GM12875 (cell line): ENCODE data around the gene HLA-E.
"Not testable (repeated sequence)": the region's sequence is repeated elsewhere in the genome, so short reads cannot be mapped to it uniquely, and the experiment has no call there.

ENCODE experiments used
- H3K4me3 ChIP-seq: one replicate; pipeline ENCODE4 v1.5.1; 2011; ENCODE audit warnings: low read depth, low read length, control low read depth
- TF ChIP-seq, protein P1 (sequence below): IDR thresholded peaks from 2 replicates; pipeline ENCODE4 v1.5.1; 2011; ENCODE audit warnings: low read depth, mild to moderate bottlenecking, control low read depth, inconsistent platforms, low read length, moderate library complexity, borderline replicate concordance; ENCODE audit not compliant: insufficient read depth

HLA-E gene

DNA sequence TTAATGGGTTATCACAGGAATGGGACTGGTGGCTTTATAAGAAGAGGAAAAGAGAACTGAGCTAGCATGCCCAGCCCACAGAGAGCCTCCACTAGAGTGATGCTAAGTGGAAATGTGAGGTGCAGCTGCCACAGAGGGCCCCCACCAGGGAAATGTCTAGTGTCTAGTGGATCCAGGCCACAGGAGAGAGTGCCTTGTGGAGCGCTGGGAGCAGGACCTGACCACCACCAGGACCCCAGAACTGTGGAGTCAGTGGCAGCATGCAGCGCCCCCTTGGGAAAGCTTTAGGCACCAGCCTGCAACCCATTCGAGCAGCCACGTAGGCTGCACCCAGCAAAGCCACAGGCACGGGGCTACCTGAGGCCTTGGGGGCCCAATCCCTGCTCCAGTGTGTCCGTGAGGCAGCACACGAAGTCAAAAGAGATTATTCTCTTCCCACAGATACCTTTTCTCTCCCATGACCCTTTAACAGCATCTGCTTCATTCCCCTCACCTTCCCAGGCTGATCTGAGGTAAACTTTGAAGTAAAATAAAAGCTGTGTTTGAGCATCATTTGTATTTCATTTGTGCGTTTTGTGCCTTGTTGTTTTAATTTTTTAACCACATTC, 4.4 kb downstream of the HLA-E start:
- H3K4me3 ChIP-seq = no peak overlapping the region
- TF ChIP-seq, protein P1, sequence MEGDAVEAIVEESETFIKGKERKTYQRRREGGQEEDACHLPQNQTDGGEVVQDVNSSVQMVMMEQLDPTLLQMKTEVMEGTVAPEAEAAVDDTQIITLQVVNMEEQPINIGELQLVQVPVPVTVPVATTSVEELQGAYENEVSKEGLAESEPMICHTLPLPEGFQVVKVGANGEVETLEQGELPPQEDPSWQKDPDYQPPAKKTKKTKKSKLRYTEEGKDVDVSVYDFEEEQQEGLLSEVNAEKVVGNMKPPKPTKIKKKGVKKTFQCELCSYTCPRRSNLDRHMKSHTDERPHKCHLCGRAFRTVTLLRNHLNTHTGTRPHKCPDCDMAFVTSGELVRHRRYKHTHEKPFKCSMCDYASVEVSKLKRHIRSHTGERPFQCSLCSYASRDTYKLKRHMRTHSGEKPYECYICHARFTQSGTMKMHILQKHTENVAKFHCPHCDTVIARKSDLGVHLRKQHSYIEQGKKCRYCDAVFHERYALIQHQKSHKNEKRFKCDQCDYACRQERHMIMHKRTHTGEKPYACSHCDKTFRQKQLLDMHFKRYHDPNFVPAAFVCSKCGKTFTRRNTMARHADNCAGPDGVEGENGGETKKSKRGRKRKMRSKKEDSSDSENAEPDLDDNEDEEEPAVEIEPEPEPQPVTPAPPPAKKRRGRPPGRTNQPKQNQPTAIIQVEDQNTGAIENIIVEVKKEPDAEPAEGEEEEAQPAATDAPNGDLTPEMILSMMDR = peak; percentile 52; the same call in 1 of the 2 replicates

- H3K4me3 ChIP-seq = no peak overlapping the region
- TF ChIP-seq, protein P1 = no peak
Observed at GRCh38 chr6:30494291-30494861, 5.1 kb downstream of the HLA-E start.

DNA sequence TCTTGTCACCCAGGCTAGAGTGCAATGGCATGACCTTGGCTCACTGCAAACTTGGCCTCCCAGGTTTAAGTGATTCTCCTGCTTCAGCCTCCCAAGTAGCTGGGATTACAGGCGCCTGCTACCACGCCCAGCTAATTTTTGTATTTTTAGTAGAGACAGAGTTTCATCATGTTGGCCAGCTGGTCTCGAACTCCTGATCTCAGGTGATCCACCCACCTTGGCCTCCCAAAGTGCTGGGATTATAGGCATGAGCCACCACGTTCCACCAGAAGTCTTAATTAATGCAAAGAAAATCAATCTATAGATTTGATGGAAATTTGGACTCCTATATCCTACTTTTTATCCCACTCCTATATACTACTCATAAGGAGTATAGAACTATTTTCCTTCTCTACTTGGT, 5.8 kb downstream of the HLA-E start:
- H3K4me3 ChIP-seq = not testable (repeated sequence)

GRCh38 chr6:30495993-30496392, 6.7 kb downstream of the HLA-E start:
- no peak overlapping the region for H3K4me3 ChIP-seq
- TF ChIP-seq, protein P1 = no peak

DNA sequence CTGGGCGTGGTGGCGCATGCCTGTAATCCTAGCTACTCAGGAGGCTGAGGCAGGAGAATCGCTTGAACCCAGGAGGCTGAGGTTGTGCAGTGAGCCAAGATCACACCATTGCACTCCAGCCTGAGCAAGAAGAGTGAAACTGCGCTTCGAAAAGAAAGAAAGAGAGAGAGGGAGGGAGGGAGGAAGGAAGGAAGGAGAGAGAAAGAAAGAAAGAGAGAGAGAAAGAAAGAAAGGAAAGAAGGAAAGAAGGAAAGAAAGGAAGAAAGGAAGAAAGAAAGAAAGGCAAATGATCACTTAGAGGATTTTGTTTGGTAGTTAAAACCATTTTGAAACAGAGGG, 7.9 kb downstream of the HLA-E start:
- not testable (repeated sequence) for H3K4me3 ChIP-seq

DNA sequence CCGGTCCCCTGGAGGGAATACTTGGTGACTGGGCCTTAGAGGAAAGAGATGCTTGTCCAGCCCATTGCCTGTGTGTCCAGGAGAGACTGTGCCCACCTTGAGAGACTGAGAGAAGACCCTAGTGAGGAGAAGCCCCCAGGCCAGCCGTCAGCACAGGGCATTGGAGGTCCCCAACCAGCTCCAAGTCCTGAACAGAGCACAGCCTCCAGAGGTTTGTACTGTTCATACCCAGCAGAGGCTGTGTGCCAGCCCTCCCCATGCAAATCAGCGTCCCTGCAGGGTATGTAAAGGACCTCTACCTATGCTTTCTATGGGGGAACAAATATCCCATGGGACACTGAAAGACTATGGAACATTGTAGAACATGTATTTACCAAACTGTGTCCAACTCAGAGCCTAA, 8.4 kb downstream of the HLA-E start:
- TF ChIP-seq, protein P1 = no peak
- H3K4me3 ChIP-seq = no peak overlapping the region

DNA sequence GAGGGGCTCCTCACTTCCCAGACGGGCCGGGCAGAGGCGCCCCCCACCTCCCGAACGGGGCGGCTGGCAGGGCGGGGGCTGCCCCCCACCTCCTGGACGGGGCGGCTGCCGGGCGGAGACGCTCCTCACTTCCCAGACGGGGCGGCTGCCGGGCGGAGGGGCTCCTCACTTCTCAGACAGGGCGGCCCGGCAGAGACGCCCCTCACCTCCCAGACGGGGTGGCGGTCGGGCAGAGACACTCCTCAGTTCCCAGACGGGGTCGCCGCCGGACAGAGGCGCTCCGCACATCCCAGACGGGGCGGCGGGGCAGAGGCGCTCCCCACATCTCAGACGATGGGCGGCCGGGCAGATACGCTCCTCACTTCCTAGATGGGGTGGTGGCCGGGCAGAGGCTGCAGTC, 9.4 kb downstream of the HLA-E start:
- not testable (repeated sequence) for H3K4me3 ChIP-seq

GRCh38 chr6:30500421-30501355, 11.4 kb downstream of the HLA-E start:
- H3K4me3 ChIP-seq = no peak overlapping the region
- TF ChIP-seq, protein P1 = no peak
